ENCODE data around the gene ANKRD2. TPM values are rescaled to one million over a fixed set of nuclear protein-coding genes. Genes with fewer than 3 reads are reported as not detected.

Gene ANKRD2
- polyA plus RNA-seq, 1 experiment: 0.05 TPM

- TF ChIP-seq CTCF (IDR thresholded peaks at IDR 0.05; ENCODE audit: low read depth, low read length): no peak
- CTCF ChIA-PET: interaction anchor here (1.3 to 1.7 kb wide), 2 partner anchors 9 to 26 kb away, joined by 6 read pairs; partner anchors contain the start of gene ANKRD2
- Histone ChIP-seq H3K4me3 (ENCODE audit: low read depth, low read length) (no peak overlapping the region), H3K27ac (ENCODE audit: low read depth, low read length) (no peak overlapping the region), H3K9me3 (ENCODE audit: control insufficient read depth, insufficient read depth, low read length) (no peaks in the 10 kb centered on the region), H3K27me3 (ENCODE audit: control insufficient read depth, insufficient read depth, low read length) (no peaks in the 10 kb centered on the region)
- POLR2A ChIA-PET: no interaction called here
- DNase-seq (ENCODE audit: low read depth, low spot score): no peak
These were observed 8.1 kb downstream of the ANKRD2 start for GRCh38 chr10:97580421-97581367.

GRCh38 chr10:97582169-97582568 lies 9.6 kb downstream of the ANKRD2 start:
- Histone ChIP-seq H3K9me3 (ENCODE audit: control insufficient read depth, insufficient read depth, low read length) (no peaks in the 10 kb centered on the region), H3K4me3 (ENCODE audit: low read depth, low read length) (no peak overlapping the region), H3K27me3 (ENCODE audit: control insufficient read depth, insufficient read depth, low read length) (no peaks in the 10 kb centered on the region), H3K27ac (ENCODE audit: low read depth, low read length) (no peak overlapping the region)
- TF ChIP-seq CTCF (IDR thresholded peaks at IDR 0.05; ENCODE audit: low read depth, low read length): no peak
- CTCF ChIA-PET: interaction anchor here (1.1 to 1.7 kb wide), 2 partner anchors 9 to 28 kb away, joined by 5 to 6 read pairs; partner anchors contain the start of gene ANKRD2
- DNase-seq (ENCODE audit: low read depth, low spot score): no peak
- POLR2A ChIA-PET: no interaction called here

- Histone ChIP-seq H3K27me3 (ENCODE audit: control insufficient read depth, insufficient read depth, low read length) (no peaks in the 10 kb centered on the region), H3K27ac (ENCODE audit: low read depth, low read length) (no peak overlapping the region), H3K9me3 (ENCODE audit: control insufficient read depth, insufficient read depth, low read length) (no peaks in the 10 kb centered on the region), H3K4me3 (ENCODE audit: low read depth, low read length) (no peak overlapping the region)
- no peak for DNase-seq (ENCODE audit: low read depth, low spot score)
- ChIA-PET CTCF (no interaction called here), POLR2A (no interaction called here)
- TF ChIP-seq CTCF (IDR thresholded peaks at IDR 0.05; ENCODE audit: low read depth, low read length): no peak
These were observed 10.9 kb downstream of the ANKRD2 start for GRCh38 chr10:97583476-97583875.

GRCh38 chr10:97584060-97584797 lies 11.7 kb downstream of the ANKRD2 start, which contains the start of gene HOGA1:
HOGA1 (plus strand) TSS chr10:97584389; CDS start chr10:97584704, 315 bp downstream.
- ChIA-PET POLR2A (no interaction called here), CTCF (interaction anchor here (2.9 kb wide), 1 partner anchor 12 kb away, joined by 12 read pairs; the partner anchor contains the start of gene ANKRD2)
- Histone ChIP-seq H3K27me3 (ENCODE audit: control insufficient read depth, insufficient read depth, low read length) (no peaks in the 10 kb centered on the region), H3K9me3 (ENCODE audit: control insufficient read depth, insufficient read depth, low read length) (no peaks in the 10 kb centered on the region), H3K27ac (ENCODE audit: low read depth, low read length) (no peak within 1 kb of the TSS), H3K4me3 (ENCODE audit: low read depth, low read length) (no peak within 1 kb of the TSS)
- DNase-seq (ENCODE audit: low read depth, low spot score): no peak
- TF ChIP-seq CTCF (IDR thresholded peaks at IDR 0.05; ENCODE audit: low read depth, low read length): no peak

All from AG04450 (cell line).